Nephron (organoid): ENCODE data around the gene PKNOX2.
A peak's percentile ranks its signal among the peaks of the same experiment; 100 is the strongest.

Experiments used
- H3K27ac Mint-ChIP-seq, 3 experiments: 2 replicates each; pipeline ENCODE4 v1.8.0; 2020; ENCODE audit warnings: mixed read lengths in 3 of 3, mild to moderate bottlenecking in 2 of 3, moderate library complexity in 1 of 3
- H3K27me3 Mint-ChIP-seq: 2 replicates; pipeline ENCODE4 v1.8.0; 2021; ENCODE audit warnings: low read depth, mild to moderate bottlenecking, moderate library complexity, mixed read lengths
- H3K36me3 Mint-ChIP-seq: 2 replicates; pipeline ENCODE4 v1.8.0; 2020; ENCODE audit warnings: low read depth, mixed read lengths
- H3K4me1 Mint-ChIP-seq: 2 replicates; pipeline ENCODE4 v1.8.0; 2020; ENCODE audit warnings: mixed read lengths
- H3K4me3 Mint-ChIP-seq, 3 experiments: 2 replicates each; pipeline ENCODE4 v1.8.0; 2020; ENCODE audit warnings: mild to moderate bottlenecking in 3 of 3, mixed read lengths in 3 of 3, moderate library complexity in 2 of 3
- H3K9me3 Mint-ChIP-seq: 2 replicates; pipeline ENCODE4 v1.8.0; 2020; ENCODE audit warnings: mixed read lengths
- CTCF ChIP-seq, 3 experiments: fragments of 200-600 bp; sonication (generic); IDR thresholded peaks; one replicate each; pipeline ENCODE4 v1.5.0; 2021; ENCODE audit warnings: antibody characterized with exemption in 3 of 3; ENCODE audit not compliant: unreplicated experiment in 3 of 3

Gene PKNOX2

GRCh38 chr11:125449565-125449964, 285.0 kb downstream of the PKNOX2 start:
- H3K4me3 Mint-ChIP-seq, result no peak overlapping the region
- H3K36me3 Mint-ChIP-seq, result no peaks in the 10 kb centered on the region
- TF ChIP-seq CTCF (IDR thresholded peaks at IDR 0.05; ENCODE audit: unreplicated experiment in 3 of 3), result no peak
- H3K4me1 Mint-ChIP-seq, result peaks cover 13% of the 10 kb centered on the region
- H3K27ac Mint-ChIP-seq, result no peak overlapping the region
- no peaks in the 10 kb centered on the region for H3K9me3 Mint-ChIP-seq
- no peaks in the 10 kb centered on the region for H3K27me3 Mint-ChIP-seq

DNA sequence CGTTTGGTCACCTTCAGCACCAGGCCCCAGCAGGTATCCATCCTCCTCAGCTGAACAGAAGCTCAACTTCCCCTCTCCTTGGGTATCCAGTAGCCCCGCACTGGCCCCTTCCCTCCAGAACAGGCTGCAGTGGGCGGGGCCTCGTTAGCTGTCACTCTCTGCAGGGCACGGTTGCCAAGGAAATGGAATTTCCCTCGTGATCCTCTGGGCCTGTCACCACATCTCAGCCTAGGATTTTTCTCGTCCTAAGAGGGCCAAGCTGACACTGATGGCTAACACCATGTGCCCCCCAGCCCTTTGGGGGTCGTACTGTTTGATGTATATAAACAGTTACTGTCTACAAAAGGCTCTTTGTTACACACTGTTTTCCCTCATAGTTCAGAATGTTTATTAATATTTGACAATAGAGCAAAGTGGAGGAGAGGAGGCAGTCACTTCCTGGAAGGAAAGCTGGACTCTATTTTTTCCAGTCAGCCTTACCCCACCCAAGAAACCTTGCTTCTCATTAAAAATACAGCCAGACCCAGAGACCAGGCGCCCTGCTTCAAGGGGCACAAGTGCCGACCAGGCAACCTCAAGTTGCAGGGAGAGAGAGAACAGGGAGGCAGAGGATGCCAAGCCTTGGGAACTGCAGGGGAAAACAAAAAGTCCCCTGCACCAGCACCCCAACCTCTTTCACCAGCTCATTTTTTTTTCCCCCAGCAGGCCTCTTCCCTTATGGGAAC, 287.0 kb downstream of the PKNOX2 start:
- H3K4me1 Mint-ChIP-seq, result peaks cover 13% of the 10 kb centered on the region
- peak overlapping the region in 1 of 3 experiments; percentile 5 for H3K4me3 Mint-ChIP-seq
- TF ChIP-seq CTCF (IDR thresholded peaks at IDR 0.05; ENCODE audit: unreplicated experiment in 3 of 3), result no peak
- peak overlapping the region; percentile 79 to 82 (median 79) for H3K27ac Mint-ChIP-seq
- H3K36me3 Mint-ChIP-seq, result no peaks in the 10 kb centered on the region
- H3K9me3 Mint-ChIP-seq, result no peaks in the 10 kb centered on the region
- H3K27me3 Mint-ChIP-seq, result no peaks in the 10 kb centered on the region

GRCh38 chr11:125452125-125452470, 287.5 kb downstream of the PKNOX2 start:
- peak overlapping the region; percentile 79 to 82 (median 79) for H3K27ac Mint-ChIP-seq
- peaks cover 13% of the 10 kb centered on the region for H3K4me1 Mint-ChIP-seq
- H3K9me3 Mint-ChIP-seq, result no peaks in the 10 kb centered on the region
- no peaks in the 10 kb centered on the region for H3K36me3 Mint-ChIP-seq
- no peaks in the 10 kb centered on the region for H3K27me3 Mint-ChIP-seq
- no peak for TF ChIP-seq CTCF (IDR thresholded peaks at IDR 0.05; ENCODE audit: unreplicated experiment in 3 of 3)
- H3K4me3 Mint-ChIP-seq, result no peak overlapping the region

DNA sequence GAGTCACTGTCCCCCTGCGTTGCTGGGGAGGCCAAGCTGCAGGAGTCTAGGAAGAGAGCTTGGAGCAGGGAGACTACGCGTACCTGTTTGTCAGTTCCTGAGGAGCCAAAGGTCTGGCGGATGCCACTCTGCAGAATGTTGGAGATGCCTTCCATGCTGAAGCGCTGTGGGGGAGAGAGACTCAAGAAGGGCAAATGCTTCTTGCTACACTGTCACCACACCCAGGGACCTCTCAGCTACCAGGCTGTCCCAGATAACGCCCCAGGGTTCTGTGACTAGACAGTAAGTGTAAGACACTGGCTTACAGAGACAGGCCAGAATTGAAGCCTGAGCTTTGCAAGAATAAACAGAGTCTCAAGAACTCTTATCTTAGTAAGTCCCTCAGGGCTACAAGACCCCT, 289.5 kb downstream of the PKNOX2 start:
- H3K27ac Mint-ChIP-seq, result no peak overlapping the region
- no peak overlapping the region for H3K4me3 Mint-ChIP-seq
- H3K4me1 Mint-ChIP-seq, result peaks cover 24% of the 10 kb centered on the region
- no peaks in the 10 kb centered on the region for H3K36me3 Mint-ChIP-seq
- TF ChIP-seq CTCF (IDR thresholded peaks at IDR 0.05; ENCODE audit: unreplicated experiment in 3 of 3), result no peak
- no peaks in the 10 kb centered on the region for H3K9me3 Mint-ChIP-seq
- H3K27me3 Mint-ChIP-seq, result no peaks in the 10 kb centered on the region

DNA sequence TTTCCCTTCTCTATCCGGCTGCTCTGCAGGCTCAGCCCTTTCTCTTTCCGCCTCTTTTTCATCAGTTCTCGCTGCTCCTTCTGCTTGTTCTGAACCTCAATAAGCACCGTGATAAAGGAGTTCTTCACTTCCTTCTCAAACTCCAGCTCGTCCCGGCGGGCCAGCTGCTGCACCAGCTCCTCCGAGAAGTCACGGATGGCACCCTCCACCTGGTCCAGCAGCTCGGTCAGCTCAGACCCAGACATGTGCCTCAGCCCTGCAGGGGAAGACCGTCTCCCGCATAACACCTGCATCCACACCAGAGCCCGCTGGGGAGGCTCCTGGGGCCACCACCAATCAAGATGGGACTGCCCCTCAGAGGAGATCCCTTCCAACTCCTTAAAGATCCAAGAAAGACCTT, 291.3 kb downstream of the PKNOX2 start:
- peaks cover 24% of the 10 kb centered on the region for H3K4me1 Mint-ChIP-seq
- no peaks in the 10 kb centered on the region for H3K9me3 Mint-ChIP-seq
- TF ChIP-seq CTCF (IDR thresholded peaks at IDR 0.05; ENCODE audit: unreplicated experiment in 3 of 3), result no peak
- H3K27me3 Mint-ChIP-seq, result no peaks in the 10 kb centered on the region
- no peaks in the 10 kb centered on the region for H3K36me3 Mint-ChIP-seq
- H3K4me3 Mint-ChIP-seq, result no peak overlapping the region
- H3K27ac Mint-ChIP-seq, result no peak overlapping the region

GRCh38 chr11:125457814-125458343, 293.3 kb downstream of the PKNOX2 start:
- H3K4me3 Mint-ChIP-seq, result peak overlapping the region in 1 of 3 experiments; percentile 15
- TF ChIP-seq CTCF (IDR thresholded peaks at IDR 0.05; ENCODE audit: unreplicated experiment in 3 of 3), result no peak
- no peaks in the 10 kb centered on the region for H3K9me3 Mint-ChIP-seq
- no peaks in the 10 kb centered on the region for H3K36me3 Mint-ChIP-seq
- peaks cover 11% of the 10 kb centered on the region for H3K4me1 Mint-ChIP-seq
- H3K27ac Mint-ChIP-seq, result peak overlapping the region; percentile 46 to 82 (median 57)
- no peaks in the 10 kb centered on the region for H3K27me3 Mint-ChIP-seq
